Suppressor macrophage treated with lipopolysaccharide for 1 hour (primary cell): ENCODE results near the gene TTYH2.
"Not testable (repeated sequence)": the region's sequence is repeated elsewhere in the genome, so short reads cannot be mapped to it uniquely, and the experiment has no call there.

Source experiments
- DNase-seq, 3 donors: peaks; one replicate each; pipeline ENCODE4 v3.0.0-alpha.2; 2020 to 2022

TTYH2 gene

GRCh38 chr17:74237321-74237720, 23.9 kb downstream of the TTYH2 start:
- DNase-seq, result no peak

GRCh38 chr17:74239172-74239571, 25.8 kb downstream of the TTYH2 start:
- peak; percentile 93 to 97 (median 95) for DNase-seq

DNA sequence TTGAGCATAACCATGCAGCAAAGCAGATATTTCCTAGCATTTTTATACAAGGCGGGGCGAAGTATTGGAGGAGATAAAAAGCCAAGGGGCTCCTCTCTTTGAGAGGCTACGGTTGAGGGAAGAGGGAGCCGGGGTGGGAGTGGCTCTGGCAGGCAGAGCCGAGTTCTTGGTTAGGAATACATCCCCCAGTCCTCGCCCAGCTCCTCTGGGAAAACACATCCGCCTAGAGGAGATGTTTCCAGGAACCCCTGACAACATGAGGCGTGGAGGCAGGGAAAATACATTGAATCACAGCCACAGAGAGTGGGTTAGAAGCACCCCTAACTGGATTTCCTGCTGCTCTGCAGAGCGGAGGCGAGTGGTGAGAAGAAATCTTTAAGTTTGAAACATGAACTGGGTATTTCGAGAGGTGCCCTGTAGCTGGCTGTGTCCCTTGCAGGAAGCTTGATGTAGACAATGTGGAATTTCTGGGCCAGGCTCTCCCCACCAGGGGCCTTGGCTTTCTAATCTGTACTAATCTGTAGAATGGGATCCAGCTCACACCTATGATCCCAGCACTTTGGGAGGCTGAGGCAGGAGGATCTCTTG, 27.3 kb downstream of the TTYH2 start:
- peak; percentile 64 to 78 (median 73) for DNase-seq

DNA sequence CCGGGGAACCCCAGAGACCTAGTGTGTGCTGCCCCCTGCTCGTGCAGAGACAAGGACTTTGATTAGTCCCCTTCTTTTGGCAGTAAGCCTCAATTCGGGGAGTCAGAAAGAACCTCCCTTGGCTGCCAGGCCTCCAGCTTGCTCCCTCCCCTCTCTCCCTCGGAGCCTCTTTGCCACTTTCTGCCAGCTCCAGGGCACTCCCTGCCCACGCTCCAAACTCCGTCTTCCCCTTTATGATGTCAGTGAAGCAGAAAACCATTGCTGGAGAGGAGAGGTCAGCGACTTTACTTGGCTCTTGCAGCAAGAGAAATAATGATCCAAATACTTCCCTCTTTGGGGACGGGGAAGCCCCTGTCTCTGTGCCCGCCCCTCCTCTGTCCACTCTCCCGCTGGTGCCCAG, 28.1 kb downstream of the TTYH2 start:
- DNase-seq, result peak; percentile 93 to 97 (median 93)

DNA sequence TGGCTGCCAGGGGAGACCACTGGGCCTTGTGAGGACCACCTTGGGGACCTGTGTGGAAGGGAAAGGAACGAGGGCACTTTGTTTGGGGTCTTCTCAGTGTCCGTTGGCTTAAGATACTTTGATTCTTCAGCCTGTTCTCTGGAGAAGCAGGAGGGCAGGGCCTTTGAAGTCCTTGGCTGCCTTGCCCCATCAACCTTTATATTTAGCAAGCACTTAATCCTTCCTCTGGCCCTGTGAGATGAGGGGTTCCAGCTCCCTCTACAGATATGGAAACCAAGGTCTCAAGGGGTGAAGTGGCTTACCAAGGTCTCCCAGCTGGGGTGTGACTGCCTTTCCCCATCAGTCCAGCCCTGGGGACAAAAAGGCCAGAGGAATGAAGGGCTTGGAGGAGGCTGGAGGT, 28.5 kb downstream of the TTYH2 start:
- no peak for DNase-seq

DNA sequence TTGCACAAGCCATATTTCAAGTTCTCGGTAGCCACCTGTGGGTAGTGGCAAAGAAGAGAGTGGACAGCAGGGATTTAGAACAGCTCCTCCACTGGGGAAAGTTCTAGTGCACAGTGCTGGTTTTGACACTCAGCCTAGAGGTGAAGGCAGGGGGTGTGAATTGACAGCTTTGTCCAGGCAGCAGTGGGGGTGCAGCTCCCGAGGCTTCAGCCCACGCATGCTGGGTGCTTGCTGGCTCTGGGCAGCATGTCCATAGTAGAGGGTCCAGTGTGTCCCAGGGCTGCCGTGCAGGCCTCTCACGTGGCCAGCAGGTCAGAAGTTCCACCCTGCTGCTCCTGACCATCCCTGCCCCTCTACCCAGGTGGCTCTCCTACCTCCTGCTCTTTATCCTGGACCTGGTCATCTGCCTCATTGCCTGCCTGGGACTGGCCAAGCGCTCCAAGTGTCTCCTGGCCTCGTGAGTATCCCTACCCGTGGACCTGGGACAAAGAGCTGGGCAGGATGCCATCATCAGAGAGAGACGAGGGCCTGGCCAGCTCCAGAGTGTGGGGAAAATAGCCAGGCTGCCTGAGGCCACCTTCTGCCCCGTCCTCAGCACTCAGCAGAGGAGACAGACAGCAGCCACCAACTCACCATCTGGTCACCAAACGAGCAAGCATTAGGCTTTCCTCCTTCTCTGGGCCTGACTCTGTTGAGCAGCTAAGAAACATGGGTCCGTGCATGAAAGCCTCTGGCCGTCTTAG, 29.8 kb downstream of the TTYH2 start:
- no peak for DNase-seq

- no peak for DNase-seq
Measured at GRCh38 chr17:74244128-74244527, 30.8 kb downstream of the TTYH2 start.

DNA sequence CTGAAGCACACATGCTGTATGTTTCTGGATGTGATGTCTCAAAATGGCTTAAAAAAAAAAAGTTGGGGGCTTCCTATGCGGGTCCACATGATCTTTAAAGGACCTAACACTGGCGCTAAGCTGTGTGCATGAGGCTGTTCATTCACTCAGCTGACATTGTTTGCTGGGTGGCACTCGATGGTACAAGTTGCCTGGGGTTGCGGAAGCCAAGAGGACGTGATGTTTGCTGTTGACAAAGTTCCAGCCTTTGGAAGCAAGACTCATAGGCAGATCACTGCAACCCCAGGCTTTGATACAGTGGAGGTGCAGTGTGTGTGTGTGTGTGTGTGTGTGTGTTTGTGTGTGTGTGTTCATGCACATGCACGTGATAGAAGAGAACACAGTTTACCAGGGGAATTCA, 31.2 kb downstream of the TTYH2 start:
- no peak for DNase-seq

DNA sequence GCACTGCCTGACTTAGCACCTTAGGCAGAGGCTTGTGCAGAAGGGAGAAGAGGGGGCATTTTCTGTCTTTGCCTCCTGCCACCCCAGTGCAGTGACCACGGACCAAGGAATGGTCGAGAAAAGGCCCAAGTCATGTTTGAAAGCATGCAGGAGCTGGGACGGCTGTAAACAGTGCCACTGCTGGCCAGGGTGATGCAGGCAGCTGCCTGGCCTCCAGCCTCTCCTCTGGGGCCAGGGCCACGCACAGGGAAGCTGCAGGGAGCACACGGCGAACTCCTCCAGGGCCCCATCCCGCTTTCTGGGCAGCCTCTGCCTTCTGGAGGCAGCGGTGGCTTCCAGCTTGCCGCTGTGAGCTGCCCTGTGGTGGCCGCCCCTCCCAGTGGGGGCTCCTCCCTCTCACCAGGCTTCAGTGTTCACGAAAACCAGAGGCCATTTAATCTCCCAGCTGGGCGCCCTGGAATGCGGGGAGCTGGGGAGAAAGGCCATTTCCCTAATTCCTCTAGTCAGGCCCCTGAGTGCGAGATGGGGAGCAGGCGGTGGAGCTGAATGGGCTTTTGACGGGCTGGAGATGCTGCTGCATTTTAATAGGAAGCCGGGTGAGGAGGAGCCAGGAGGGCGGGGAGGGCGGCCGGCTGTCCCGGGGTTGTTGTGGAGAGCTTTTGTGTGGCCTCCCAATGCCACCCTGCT, 31.9 kb downstream of the TTYH2 start:
- no peak for DNase-seq

- DNase-seq, result peak; percentile 61 to 78 (median 74)
Measured at GRCh38 chr17:74245871-74246270, 32.5 kb downstream of the TTYH2 start.

- no peak for DNase-seq
Measured at GRCh38 chr17:74249590-74250270, 36.4 kb downstream of the TTYH2 start.

DNA sequence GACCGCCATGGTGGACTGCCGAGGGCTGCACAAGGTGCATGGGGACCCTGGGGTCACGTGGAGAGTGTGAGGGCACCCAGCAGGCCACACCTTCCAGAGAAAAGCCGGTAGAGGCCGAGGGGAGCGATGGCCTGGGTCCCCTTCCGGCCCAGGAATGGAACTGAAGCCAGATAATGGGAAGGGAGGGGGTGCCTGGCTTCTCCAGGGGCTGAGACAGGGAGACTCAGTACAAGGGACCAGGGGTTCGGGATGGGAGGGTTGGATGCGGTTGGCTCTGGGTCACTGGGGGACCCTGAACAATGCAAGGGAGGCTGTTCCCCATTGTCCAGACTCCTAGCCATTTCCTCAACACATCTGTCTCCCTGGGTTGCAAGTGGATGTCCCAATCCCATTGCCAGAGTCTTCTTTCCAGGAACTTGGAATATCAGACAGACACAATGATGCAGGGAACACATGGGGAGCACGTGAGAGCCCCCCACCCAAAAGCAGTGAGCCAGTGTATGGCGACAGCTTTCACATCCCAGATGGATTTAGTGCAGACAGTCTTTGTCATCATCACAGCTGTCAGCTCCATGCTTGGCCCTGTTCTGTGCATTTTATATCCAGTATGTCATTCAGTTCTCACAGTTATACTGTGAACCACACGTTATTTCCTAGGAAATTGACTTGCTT, 37.1 kb downstream of the TTYH2 start:
- DNase-seq, result no peak

DNA sequence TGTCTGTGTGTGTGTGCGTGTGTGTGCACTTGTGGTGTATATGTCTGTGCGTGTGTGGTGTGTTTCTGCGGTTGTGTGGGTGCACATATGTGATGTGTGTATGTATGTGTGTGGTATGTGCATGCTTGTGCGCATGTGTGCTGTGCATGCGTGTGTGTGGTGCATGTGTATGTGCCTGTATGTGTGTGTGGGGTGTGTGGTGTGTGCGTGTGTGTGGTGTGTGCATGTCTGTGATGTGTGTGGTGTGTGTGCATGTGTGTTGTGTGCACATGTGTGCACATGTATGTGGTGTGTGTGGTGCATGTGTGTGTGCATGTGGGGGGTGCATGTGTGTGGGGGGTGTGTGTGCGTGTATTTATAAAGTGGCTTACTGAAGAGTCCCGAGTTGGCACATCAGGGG, 37.7 kb downstream of the TTYH2 start:
- DNase-seq, result no peak

DNA sequence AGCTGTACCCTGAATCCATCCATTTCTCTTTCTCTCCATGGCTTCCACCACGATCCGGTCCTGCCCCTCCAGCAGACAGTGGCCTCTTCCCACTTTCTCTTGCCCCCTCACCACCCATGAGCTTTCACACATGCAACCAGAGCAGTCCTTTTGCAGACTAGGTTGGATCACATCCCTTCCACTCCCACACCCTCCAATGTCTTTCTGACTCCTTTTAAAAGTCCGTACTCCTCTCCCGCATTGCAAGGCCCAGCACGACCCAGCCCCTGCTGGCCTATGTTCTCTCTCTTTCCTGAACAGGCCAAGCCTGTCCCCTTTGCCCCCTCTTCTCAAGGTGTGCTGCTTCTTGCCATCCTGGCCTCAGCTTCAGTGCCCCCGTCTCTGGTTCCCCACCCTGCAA, 38.2 kb downstream of the TTYH2 start:
- no peak for DNase-seq

GRCh38 chr17:74252211-74252610, 38.8 kb downstream of the TTYH2 start:
- DNase-seq, result no peak

DNA sequence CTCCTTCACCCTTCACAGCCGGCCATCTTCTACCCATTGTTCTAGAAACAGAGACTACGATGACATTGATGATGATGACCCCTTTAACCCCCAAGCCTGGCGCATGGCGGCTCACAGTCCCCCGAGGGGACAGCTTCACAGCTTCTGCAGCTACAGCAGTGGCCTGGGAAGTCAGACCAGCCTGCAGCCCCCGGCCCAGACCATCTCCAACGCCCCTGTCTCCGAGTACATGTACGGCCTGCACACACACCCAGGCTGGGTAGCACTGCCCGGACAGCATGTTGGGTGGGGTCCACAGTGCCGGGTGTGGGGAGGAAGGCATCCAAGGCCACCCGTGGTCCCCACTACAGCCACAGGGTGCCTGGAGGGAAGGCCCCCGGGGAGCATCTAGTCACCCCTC, 39.7 kb downstream of the TTYH2 start:
- DNase-seq, result no peak

DNA sequence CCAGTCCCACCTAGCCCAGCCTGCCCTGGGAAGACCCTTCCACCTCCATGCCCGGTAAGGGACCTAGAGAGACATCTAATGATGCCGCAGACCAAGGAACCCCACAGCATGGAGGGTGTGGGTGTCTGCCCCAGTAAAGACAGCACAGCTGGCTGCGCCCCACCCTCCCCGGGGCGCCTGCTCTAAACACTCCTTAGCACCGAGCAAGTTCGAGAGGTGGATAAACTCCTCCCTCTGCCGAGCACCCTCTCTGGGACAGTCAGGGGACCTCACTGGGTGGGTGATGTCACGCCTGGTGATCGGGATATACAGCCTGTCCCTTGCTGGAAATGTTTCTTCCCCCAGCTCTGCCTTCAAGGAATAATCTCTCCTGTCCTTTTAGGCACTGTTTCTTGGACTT, 43.9 kb downstream of the TTYH2 start:
- no peak for DNase-seq

GRCh38 chr17:74259667-74260524, 46.5 kb downstream of the TTYH2 start:
- DNase-seq, result no peak

GRCh38 chr17:74260525-74260850, 47.1 kb downstream of the TTYH2 start:
- DNase-seq, result no peak

DNA sequence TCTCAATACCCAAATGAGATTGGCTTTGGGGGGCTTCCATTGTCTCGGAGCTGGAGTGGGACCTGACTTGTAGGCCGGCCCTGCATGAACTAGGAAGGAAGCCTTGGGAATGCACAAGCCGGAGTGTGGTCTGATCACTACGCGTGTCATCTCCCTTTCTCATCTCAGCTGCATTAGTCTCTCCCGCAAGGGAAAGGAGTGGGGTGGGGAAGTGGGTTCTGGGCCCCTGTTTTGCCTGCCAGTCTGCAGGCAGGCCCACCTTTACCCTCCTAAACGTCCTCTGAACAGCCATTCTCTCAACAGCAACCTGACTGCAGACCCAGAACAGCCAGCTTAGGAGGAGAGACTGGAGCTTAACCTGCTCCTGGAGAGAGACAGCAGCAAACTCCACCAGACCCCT, 49.2 kb downstream of the TTYH2 start:
- DNase-seq, result no peak

GRCh38 chr17:74267054-74267453, 53.7 kb downstream of the TTYH2 start:
- not testable (repeated sequence) for DNase-seq

DNA sequence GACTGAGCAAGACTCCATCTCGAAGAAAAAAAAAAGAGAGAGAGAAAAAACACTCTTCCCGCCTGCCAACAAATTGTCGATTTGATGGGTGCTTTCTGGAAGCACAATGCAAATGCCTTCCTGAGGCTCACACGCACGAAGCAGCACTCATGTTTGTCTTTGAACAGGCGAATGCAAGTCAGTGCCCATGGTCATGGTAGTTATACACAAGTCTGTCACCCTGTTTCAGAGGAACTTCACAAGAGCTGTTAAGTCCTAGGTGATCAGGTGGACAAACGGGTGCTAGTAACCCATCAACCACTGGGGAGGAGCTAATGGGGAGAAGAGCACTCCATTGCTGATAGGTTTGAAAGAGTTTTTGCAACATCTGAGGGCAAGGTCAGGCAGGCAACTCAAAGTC, 54.2 kb downstream of the TTYH2 start:
- no peak for DNase-seq
